Measurements from ENCODE around the gene LMTK2. TPM values are rescaled to one million over a fixed set of nuclear protein-coding genes. Genes with fewer than 3 reads are reported as not detected.

LMTK2 gene
- total and polyA plus RNA-seq, 2 experiments from 2014 or later: 6.1 to 30.8 TPM

DNA sequence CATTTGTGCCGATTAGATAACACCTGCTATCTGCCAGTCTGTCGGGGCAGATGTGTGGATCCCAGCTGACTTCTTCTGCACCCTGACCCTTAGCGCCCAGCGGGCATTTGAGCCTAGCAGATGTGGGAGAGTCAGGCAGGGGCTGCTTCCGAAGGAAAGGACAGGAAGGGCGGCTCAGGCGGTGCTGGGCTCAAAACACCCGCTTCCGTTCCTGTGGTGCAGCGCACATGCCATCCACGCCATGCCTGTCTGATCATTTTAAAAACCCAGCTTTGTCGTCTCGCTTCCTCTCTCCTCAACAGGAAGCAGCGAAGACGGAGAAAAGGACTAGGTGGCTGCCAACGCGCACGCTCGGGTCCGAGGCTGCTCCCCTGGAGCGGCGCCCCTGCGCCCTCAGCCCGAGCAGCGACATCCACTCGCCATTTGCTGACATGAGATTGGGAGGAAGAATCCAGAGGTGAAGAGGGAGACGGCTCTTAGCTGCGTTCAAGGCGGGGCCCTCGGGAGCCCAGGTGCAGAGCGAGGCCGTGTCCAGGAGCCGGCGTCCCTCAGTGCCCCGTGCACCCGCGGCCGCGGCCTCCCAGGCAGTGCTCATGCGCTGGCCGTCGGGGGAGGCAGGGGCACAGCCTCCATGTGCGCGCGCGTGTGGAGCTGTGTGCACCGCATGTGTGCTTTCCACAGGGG is 98.6 kb downstream of the LMTK2 start:
- no peak overlapping the region for H3K27ac ChIP-seq (ENCODE audit: low read depth)
- H2AFZ ChIP-seq: no peak overlapping the region
- H3K9me3 Mint-ChIP-seq: no peaks in the 10 kb centered on the region
- H3K4me2 ChIP-seq: no peak overlapping the region
- no peaks in the 10 kb centered on the region for H3K27me3 ChIP-seq (ENCODE audit: insufficient read depth)
- peaks cover 22% of the 10 kb centered on the region for H3K36me3 Mint-ChIP-seq (ENCODE audit: low read depth)
- no peaks in the 10 kb centered on the region for H3K36me3 ChIP-seq (ENCODE audit: insufficient read depth)
- ATAC-seq (no peak), DNase-seq (ENCODE audit: low spot score) (no peak)
- H4K20me1 ChIP-seq (replicated peaks; ENCODE audit: insufficient read depth): no peaks in the 10 kb centered on the region; the same call in 1 of the 2 replicates
- H3K4me3 Mint-ChIP-seq: no peak overlapping the region
- H3K27ac Mint-ChIP-seq: no peak overlapping the region
- TF ChIP-seq POLR2AphosphoS5 (IDR thresholded peaks at IDR 0.05; ENCODE audit: low read depth) (no peak), EZH2phosphoT487 (IDR thresholded peaks at IDR 0.05; ENCODE audit: unreplicated experiment) (no peak), CREB1 (CRISPR knock-in tag; IDR thresholded peaks at IDR 0.05; ENCODE audit: low read depth) (no peak), JUNB (IDR thresholded peaks at IDR 0.05; ENCODE audit: unreplicated experiment) (no peak), STAT1 (IDR thresholded peaks at IDR 0.05; ENCODE audit: unreplicated experiment) (no peak), EZH2 (IDR thresholded peaks at IDR 0.05; ENCODE audit: low read depth, unreplicated experiment) (no peak), ZNF331 (CRISPR knock-in tag; IDR thresholded peaks at IDR 0.05; ENCODE audit: low read depth) (no peak), NANOG (IDR thresholded peaks at IDR 0.05; ENCODE audit: borderline replicate concordance) (no peak), ZNF114 (CRISPR knock-in tag; IDR thresholded peaks at IDR 0.05) (no peak)
- TF ChIP-seq, protein P1, sequence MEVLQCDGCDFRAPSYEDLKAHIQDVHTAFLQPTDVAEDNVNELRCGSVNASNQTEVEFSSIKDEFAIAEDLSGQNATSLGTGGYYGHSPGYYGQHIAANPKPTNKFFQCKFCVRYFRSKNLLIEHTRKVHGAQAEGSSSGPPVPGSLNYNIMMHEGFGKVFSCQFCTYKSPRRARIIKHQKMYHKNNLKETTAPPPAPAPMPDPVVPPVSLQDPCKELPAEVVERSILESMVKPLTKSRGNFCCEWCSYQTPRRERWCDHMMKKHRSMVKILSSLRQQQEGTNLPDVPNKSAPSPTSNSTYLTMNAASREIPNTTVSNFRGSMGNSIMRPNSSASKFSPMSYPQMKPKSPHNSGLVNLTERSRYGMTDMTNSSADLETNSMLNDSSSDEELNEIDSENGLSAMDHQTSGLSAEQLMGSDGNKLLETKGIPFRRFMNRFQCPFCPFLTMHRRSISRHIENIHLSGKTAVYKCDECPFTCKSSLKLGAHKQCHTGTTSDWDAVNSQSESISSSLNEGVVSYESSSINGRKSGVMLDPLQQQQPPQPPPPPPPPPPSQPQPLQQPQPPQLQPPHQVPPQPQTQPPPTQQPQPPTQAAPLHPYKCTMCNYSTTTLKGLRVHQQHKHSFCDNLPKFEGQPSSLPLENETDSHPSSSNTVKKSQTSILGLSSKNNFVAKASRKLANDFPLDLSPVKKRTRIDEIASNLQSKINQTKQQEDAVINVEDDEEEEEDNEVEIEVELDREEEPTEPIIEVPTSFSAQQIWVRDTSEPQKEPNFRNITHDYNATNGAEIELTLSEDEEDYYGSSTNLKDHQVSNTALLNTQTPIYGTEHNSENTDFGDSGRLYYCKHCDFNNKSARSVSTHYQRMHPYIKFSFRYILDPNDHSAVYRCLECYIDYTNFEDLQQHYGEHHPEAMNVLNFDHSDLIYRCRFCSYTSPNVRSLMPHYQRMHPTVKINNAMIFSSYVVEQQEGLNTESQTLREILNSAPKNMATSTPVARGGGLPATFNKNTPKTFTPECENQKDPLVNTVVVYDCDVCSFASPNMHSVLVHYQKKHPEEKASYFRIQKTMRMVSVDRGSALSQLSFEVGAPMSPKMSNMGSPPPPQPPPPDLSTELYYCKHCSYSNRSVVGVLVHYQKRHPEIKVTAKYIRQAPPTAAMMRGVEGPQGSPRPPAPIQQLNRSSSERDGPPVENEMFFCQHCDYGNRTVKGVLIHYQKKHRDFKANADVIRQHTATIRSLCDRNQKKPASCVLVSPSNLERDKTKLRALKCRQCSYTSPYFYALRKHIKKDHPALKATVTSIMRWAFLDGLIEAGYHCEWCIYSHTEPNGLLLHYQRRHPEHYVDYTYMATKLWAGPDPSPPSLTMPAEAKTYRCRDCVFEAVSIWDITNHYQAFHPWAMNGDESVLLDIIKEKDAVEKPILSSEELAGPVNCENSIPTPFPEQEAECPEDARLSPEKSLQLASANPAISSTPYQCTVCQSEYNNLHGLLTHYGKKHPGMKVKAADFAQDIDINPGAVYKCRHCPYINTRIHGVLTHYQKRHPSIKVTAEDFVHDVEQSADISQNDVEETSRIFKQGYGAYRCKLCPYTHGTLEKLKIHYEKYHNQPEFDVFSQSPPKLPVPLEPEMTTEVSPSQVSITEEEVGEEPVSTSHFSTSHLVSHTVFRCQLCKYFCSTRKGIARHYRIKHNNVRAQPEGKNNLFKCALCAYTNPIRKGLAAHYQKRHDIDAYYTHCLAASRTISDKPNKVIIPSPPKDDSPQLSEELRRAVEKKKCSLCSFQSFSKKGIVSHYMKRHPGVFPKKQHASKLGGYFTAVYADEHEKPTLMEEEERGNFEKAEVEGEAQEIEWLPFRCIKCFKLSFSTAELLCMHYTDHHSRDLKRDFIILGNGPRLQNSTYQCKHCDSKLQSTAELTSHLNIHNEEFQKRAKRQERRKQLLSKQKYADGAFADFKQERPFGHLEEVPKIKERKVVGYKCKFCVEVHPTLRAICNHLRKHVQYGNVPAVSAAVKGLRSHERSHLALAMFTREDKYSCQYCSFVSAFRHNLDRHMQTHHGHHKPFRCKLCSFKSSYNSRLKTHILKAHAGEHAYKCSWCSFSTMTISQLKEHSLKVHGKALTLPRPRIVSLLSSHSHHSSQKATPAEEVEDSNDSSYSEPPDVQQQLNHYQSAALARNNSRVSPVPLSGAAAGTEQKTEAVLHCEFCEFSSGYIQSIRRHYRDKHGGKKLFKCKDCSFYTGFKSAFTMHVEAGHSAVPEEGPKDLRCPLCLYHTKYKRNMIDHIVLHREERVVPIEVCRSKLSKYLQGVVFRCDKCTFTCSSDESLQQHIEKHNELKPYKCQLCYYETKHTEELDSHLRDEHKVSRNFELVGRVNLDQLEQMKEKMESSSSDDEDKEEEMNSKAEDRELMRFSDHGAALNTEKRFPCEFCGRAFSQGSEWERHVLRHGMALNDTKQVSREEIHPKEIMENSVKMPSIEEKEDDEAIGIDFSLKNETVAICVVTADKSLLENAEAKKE (CRISPR knock-in tag; IDR thresholded peaks at IDR 0.05): no peak
- TF ChIP-seq, protein P2, sequence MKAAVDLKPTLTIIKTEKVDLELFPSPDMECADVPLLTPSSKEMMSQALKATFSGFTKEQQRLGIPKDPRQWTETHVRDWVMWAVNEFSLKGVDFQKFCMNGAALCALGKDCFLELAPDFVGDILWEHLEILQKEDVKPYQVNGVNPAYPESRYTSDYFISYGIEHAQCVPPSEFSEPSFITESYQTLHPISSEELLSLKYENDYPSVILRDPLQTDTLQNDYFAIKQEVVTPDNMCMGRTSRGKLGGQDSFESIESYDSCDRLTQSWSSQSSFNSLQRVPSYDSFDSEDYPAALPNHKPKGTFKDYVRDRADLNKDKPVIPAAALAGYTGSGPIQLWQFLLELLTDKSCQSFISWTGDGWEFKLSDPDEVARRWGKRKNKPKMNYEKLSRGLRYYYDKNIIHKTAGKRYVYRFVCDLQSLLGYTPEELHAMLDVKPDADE (IDR thresholded peaks at IDR 0.05): no peak
- TF ChIP-seq, protein P3, sequence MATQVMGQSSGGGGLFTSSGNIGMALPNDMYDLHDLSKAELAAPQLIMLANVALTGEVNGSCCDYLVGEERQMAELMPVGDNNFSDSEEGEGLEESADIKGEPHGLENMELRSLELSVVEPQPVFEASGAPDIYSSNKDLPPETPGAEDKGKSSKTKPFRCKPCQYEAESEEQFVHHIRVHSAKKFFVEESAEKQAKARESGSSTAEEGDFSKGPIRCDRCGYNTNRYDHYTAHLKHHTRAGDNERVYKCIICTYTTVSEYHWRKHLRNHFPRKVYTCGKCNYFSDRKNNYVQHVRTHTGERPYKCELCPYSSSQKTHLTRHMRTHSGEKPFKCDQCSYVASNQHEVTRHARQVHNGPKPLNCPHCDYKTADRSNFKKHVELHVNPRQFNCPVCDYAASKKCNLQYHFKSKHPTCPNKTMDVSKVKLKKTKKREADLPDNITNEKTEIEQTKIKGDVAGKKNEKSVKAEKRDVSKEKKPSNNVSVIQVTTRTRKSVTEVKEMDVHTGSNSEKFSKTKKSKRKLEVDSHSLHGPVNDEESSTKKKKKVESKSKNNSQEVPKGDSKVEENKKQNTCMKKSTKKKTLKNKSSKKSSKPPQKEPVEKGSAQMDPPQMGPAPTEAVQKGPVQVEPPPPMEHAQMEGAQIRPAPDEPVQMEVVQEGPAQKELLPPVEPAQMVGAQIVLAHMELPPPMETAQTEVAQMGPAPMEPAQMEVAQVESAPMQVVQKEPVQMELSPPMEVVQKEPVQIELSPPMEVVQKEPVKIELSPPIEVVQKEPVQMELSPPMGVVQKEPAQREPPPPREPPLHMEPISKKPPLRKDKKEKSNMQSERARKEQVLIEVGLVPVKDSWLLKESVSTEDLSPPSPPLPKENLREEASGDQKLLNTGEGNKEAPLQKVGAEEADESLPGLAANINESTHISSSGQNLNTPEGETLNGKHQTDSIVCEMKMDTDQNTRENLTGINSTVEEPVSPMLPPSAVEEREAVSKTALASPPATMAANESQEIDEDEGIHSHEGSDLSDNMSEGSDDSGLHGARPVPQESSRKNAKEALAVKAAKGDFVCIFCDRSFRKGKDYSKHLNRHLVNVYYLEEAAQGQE (IDR thresholded peaks at IDR 0.05; ENCODE audit: unreplicated experiment): no peak
- TF ChIP-seq, protein P4, sequence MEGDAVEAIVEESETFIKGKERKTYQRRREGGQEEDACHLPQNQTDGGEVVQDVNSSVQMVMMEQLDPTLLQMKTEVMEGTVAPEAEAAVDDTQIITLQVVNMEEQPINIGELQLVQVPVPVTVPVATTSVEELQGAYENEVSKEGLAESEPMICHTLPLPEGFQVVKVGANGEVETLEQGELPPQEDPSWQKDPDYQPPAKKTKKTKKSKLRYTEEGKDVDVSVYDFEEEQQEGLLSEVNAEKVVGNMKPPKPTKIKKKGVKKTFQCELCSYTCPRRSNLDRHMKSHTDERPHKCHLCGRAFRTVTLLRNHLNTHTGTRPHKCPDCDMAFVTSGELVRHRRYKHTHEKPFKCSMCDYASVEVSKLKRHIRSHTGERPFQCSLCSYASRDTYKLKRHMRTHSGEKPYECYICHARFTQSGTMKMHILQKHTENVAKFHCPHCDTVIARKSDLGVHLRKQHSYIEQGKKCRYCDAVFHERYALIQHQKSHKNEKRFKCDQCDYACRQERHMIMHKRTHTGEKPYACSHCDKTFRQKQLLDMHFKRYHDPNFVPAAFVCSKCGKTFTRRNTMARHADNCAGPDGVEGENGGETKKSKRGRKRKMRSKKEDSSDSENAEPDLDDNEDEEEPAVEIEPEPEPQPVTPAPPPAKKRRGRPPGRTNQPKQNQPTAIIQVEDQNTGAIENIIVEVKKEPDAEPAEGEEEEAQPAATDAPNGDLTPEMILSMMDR (conservative IDR thresholded peaks at IDR 0.05; ENCODE audit: low read depth in 2 of 2): no peak
- H3K4me1 Mint-ChIP-seq: 0 out of 3 replicates have a peak, but pooled peaks cover 3% of the 10 kb centered on the region
- no peaks in the 10 kb centered on the region for H3K9me2 ChIP-seq (ENCODE audit: insufficient read depth)
- peaks cover 19% of the 10 kb centered on the region for H3K79me2 ChIP-seq (replicated peaks; ENCODE audit: insufficient read depth)
- no peaks in the 10 kb centered on the region for H3K4me1 ChIP-seq (ENCODE audit: insufficient read depth)
- H3F3A ChIP-seq (replicated peaks; ENCODE audit: low read depth): no peaks in the 10 kb centered on the region
- H3K4me3 ChIP-seq: no peak overlapping the region
- peaks cover 8% of the 10 kb centered on the region for H3K27me3 Mint-ChIP-seq (ENCODE audit: insufficient read depth, low read depth, poor library complexity)
